K562 (cell line): Measurements from ENCODE around the gene BEST1. TPM values are rescaled to one million over a fixed set of nuclear protein-coding genes. Genes with fewer than 3 reads are reported as not detected.
A peak's percentile ranks its signal among the peaks of the same experiment; 100 is the strongest.

Experiments used
- ATF1 ChIP-seq, 2 experiments: fragments of 450-650 bp in 1 of 2; IDR thresholded peaks; 2 replicates each; pipeline ENCODE4 v1.6.1; 2016; ENCODE audit warnings: missing compliant biosample characterization in 1 of 2, missing genetic modification characterization in 1 of 2
- CBFA2T2 ChIP-seq: fragments of 450-650 bp; conservative IDR thresholded peaks from 2 replicates; pipeline ENCODE4 v1.6.1; 2017; ENCODE audit warnings: mild to moderate bottlenecking
- CHD1 ChIP-seq: fragments of 200-600 bp; sonication (generic); IDR thresholded peaks from one replicate; pipeline ENCODE4 v1.6.1; 2012; ENCODE audit warnings: mild to moderate bottlenecking, moderate library complexity, low read length, inconsistent platforms
- CHD4 ChIP-seq: fragments of 200-600 bp; sonication (generic); IDR thresholded peaks from 3 replicates; pipeline ENCODE4 v1.6.1; 2012; ENCODE audit warnings: low read depth, mild to moderate bottlenecking, mixed read lengths, low read length, inconsistent platforms; ENCODE audit not compliant: insufficient read depth, insufficient replicate concordance, poor library complexity, severe bottlenecking
- CREM ChIP-seq: IDR thresholded peaks from 2 replicates; pipeline ENCODE4 v1.6.1; 2014; ENCODE audit warnings: antibody characterized with exemption, low read depth
- ELF4 ChIP-seq: fragments of 450-650 bp; formaldehyde crosslinking; IDR thresholded peaks from 2 replicates; pipeline ENCODE4 v1.4.0; 2022; ENCODE audit warnings: missing genetic modification characterization
- GABPB1 ChIP-seq: sonication (generic); formaldehyde crosslinking; IDR thresholded peaks from 2 replicates; pipeline ENCODE4 v1.8.0; 2022; ENCODE audit warnings: mild to moderate bottlenecking, missing genetic modification reagents
- HMGN3 ChIP-seq: IDR thresholded peaks from 2 replicates; pipeline ENCODE4 v1.6.1; 2011; ENCODE audit warnings: borderline replicate concordance, low read depth, mild to moderate bottlenecking, mixed read lengths, low read length; ENCODE audit not compliant: insufficient read length; ENCODE audit errors: extremely low read depth
- HNRNPLL ChIP-seq: fragments of 200-400 bp; formaldehyde crosslinking; IDR thresholded peaks from 2 replicates; pipeline ENCODE4 v1.6.1; 2017; ENCODE audit warnings: low read length, low read depth, mild to moderate bottlenecking; ENCODE audit not compliant: poor library complexity, severe bottlenecking
- KDM5B ChIP-seq: fragments of 200-600 bp; sonication (generic); IDR thresholded peaks from 2 replicates; pipeline ENCODE4 v1.6.1; 2012; ENCODE audit warnings: low read depth, mild to moderate bottlenecking, moderate library complexity, low read length, control low read depth, inconsistent platforms; ENCODE audit not compliant: insufficient replicate concordance
- LARP7 ChIP-seq: fragments of 450-650 bp; IDR thresholded peaks from 2 replicates; pipeline ENCODE4 v1.6.1; 2016
- NEUROD1 ChIP-seq: fragments of 150-350 bp; IDR thresholded peaks from 2 replicates; pipeline ENCODE4 v1.6.1; 2014; ENCODE audit warnings: borderline replicate concordance, low read length, low read depth; ENCODE audit not compliant: partially characterized antibody
- PHF21A ChIP-seq: fragments of 450-650 bp; IDR thresholded peaks from 2 replicates; pipeline ENCODE4 v1.6.1; 2017; ENCODE audit warnings: low read depth, borderline replicate concordance
- SMARCB1 ChIP-seq: IDR thresholded peaks from 2 replicates; pipeline ENCODE4 v1.6.1; 2011; ENCODE audit warnings: improper control_type of control experiment, low read depth; ENCODE audit not compliant: insufficient read length
- SMARCC2 ChIP-seq: fragments of 450-650 bp; IDR thresholded peaks from 2 replicates; pipeline ENCODE4 v1.6.1; 2017; ENCODE audit warnings: antibody characterized with exemption, moderate library complexity, mild to moderate bottlenecking, low read depth
- SOX6 ChIP-seq: fragments of 450-650 bp; IDR thresholded peaks from 2 replicates; pipeline ENCODE4 v1.6.1; 2014; ENCODE audit warnings: mild to moderate bottlenecking
- SRF ChIP-seq, 2 experiments: fragments of 250-450, 450-650 bp in 1 of 2; sonication (Bioruptor Pico) in 1 of 2; sonication (generic) in 1 of 2; formaldehyde crosslinking; IDR thresholded peaks; 2 replicates each; pipeline versions ENCODE4 v1.5.0 to v1.5.1; 2020 to 2022; ENCODE audit warnings: mild to moderate bottlenecking in 1 of 2, missing genetic modification reagents in 1 of 2
- TEAD4 ChIP-seq, 2 experiments: sonication (generic) in 1 of 2; formaldehyde crosslinking in 1 of 2; IDR thresholded peaks; 2 replicates each; pipeline versions ENCODE4 v1.6.1 to v1.8.0; 2012 to 2022; ENCODE audit warnings: borderline replicate concordance in 1 of 2, inconsistent platforms in 1 of 2, low read length in 1 of 2, mild to moderate bottlenecking in 1 of 2, missing genetic modification reagents in 1 of 2
- THRAP3 ChIP-seq: fragments of 450-650 bp; IDR thresholded peaks from 2 replicates; pipeline ENCODE4 v1.6.1; 2016; ENCODE audit warnings: mild to moderate bottlenecking, inconsistent platforms, borderline replicate concordance
- U2AF2 ChIP-seq: fragments of 200-400 bp; formaldehyde crosslinking; optimal IDR thresholded peaks from 2 replicates; pipeline ENCODE3; 2017; ENCODE audit warnings: low read depth, mild to moderate bottlenecking, low read length
- ZBTB7A ChIP-seq: IDR thresholded peaks from 2 replicates; pipeline ENCODE4 v1.6.1; 2011; ENCODE audit warnings: low read depth, mild to moderate bottlenecking, low read length, moderate library complexity, borderline replicate concordance; ENCODE audit not compliant: control insufficient read depth
- ZNF696 ChIP-seq: fragments of 250-450 bp; sonication (Bioruptor Pico); conservative IDR thresholded peaks from 2 replicates; pipeline ENCODE4 v1.4.0; 2020; ENCODE audit warnings: mild to moderate bottlenecking, moderate library complexity
- polyA plus RNA-seq, 8 experiments: library from polyadenylated mRNA; depleted of rRNA in 4 of 8; stranded (reverse) in 5 of 8; unstranded in 3 of 8; fragments of >200 nt; fragmentation: Nextera tagmentation in 2 of 8; fragmentation: Illumina TruSeq in 1 of 8; extraction: Ambion mirVana in 2 of 8; extraction: Trizol in 1 of 8; gene quantifications; 2 replicates each; pipeline versions ENCODE4 v1.2.1 to v1.2.3, GENCODE V29; 2011 to 2014; ENCODE audit warnings: inconsistent platforms in 1 of 8, missing spikeins in 1 of 8
- total RNA-seq, 7 experiments: library from RNA; depleted of rRNA in 6 of 7; stranded (reverse); fragments of >200 nt in 6 of 7; fragmentation: Illumina TruSeq in 2 of 7; extraction: Trizol in 2 of 7; gene quantifications; 2 replicates each; pipeline versions ENCODE4 v1.2.1 to v1.2.3, GENCODE V29; 2011 to 2021; ENCODE audit warnings: low replicate concordance in 1 of 7
- TF ChIP-seq, protein P1 (sequence below): sonication (generic); formaldehyde crosslinking; IDR thresholded peaks from 2 replicates; pipeline ENCODE4 v1.8.0; 2022; ENCODE audit warnings: mild to moderate bottlenecking, missing genetic modification reagents
- TF ChIP-seq, protein P2 (sequence below): fragments of 200-800 bp; sonication (Bioruptor generic); IDR thresholded peaks from 2 replicates; pipeline ENCODE4 v1.6.1; 2017; ENCODE audit warnings: missing genetic modification characterization, missing compliant biosample characterization

The BEST1 gene
- total and polyA plus RNA-seq, 9 of the 15 experiments (the other 6 are each of a cell fraction or from before 2014, with no cell fraction given) = 0.07 to 1.3 (median 0.40) TPM

DNA sequence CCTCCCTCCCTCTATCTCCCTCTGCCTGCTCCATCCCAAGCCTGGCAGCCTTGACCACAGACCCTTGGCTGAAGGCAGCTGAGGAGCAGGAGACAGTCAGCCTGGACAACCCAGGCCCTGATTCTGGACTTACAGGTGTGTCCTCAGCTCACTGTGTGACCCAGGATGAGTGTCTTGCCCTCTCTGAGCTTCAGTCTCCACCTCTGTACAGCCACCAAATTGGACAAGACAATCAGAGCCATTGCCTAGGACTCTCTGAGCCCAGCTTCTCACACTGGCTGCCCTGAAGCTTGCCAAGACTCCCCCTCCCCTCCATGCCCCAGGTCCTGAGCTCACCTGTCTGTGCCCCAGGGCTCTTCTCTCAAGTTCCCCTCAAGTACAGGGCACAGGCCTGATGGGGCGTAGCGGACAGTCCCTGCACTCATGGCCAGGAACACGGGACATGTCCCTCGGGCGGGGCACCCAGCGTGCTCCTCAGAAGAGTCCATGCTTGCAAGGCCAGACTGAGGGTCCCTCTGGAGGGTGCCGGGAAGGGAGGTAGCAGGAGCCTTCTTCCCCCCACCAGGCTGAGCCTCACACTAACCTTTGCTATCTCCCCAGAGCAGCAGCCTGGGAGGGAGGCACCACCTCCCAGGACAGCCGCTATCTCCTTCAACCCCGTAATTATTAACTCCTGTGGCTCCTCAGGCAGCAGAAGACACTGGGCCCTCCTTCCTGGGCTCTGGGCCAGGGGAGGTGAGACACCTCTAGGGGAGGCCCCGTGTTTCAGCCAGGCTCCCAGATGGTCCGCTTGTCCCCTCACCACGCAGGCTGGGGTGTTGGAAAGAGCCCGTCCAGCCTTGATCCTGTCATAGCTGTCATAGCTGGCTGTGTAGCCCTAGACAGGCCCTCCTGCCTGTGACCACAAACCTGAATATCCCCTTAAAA is 30.2 kb upstream of the BEST1 start (continued):
- TF ChIP-seq THRAP3 (no peak), U2AF2 (no peak), PHF21A (peak; percentile 87; the same call in 1 of the 2 replicates), SMARCC2 (peak; percentile 77; the same call in 1 of the 2 replicates), CHD1 (peak; percentile 50), NEUROD1 (peak; percentile 70), GABPB1 (CRISPR knock-in tag) (no peak), CREM (peak; percentile 65), KDM5B (peak; percentile 50), ATF1 (CRISPR knock-in tag; IDR thresholded peaks at IDR 0.05) (no peak), ATF1 (tag; IDR thresholded peaks at IDR 0.05) (peak; percentile 53), LARP7 (no peak), ELF4 (CRISPR knock-in tag) (no peak), HMGN3 (peak; percentile 86), HNRNPLL (peak; percentile 13), ZNF696 (CRISPR knock-in tag) (no peak), CBFA2T2 (peak; percentile 93), SRF (CRISPR knock-in tag; IDR thresholded peaks at IDR 0.05) (peak in 1 of 2 experiments; percentile 78; a peak in 1 of 4 replicates), CHD4 (peak; percentile 92), SMARCB1 (peak; percentile 22), TEAD4 (IDR thresholded peaks at IDR 0.05; ENCODE audit: low read length) (peak; percentile 93), TEAD4 (CRISPR knock-in tag; IDR thresholded peaks at IDR 0.05; ENCODE audit: borderline replicate concordance) (no peak), SOX6 (peak; percentile 87), ZBTB7A (peak; percentile 75; the same call in 1 of the 2 replicates)
- TF ChIP-seq, protein P1, sequence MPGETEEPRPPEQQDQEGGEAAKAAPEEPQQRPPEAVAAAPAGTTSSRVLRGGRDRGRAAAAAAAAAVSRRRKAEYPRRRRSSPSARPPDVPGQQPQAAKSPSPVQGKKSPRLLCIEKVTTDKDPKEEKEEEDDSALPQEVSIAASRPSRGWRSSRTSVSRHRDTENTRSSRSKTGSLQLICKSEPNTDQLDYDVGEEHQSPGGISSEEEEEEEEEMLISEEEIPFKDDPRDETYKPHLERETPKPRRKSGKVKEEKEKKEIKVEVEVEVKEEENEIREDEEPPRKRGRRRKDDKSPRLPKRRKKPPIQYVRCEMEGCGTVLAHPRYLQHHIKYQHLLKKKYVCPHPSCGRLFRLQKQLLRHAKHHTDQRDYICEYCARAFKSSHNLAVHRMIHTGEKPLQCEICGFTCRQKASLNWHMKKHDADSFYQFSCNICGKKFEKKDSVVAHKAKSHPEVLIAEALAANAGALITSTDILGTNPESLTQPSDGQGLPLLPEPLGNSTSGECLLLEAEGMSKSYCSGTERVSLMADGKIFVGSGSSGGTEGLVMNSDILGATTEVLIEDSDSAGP (CRISPR knock-in tag) = no peak
- TF ChIP-seq, protein P2, sequence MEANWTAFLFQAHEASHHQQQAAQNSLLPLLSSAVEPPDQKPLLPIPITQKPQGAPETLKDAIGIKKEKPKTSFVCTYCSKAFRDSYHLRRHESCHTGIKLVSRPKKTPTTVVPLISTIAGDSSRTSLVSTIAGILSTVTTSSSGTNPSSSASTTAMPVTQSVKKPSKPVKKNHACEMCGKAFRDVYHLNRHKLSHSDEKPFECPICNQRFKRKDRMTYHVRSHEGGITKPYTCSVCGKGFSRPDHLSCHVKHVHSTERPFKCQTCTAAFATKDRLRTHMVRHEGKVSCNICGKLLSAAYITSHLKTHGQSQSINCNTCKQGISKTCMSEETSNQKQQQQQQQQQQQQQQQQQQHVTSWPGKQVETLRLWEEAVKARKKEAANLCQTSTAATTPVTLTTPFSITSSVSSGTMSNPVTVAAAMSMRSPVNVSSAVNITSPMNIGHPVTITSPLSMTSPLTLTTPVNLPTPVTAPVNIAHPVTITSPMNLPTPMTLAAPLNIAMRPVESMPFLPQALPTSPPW (CRISPR knock-in tag) = peak; percentile 73
